H1 (cell line): ENCODE data around the gene UBR3.

Experiments used
- CTCF ChIP-seq, 3 experiments: IDR thresholded peaks; 1 replicate in 2 of 3; 2 replicates in 1 of 3; pipeline versions ENCODE4 v1.5.1 to v1.6.1; 2011; ENCODE audit warnings: low read length in 3 of 3, mild to moderate bottlenecking in 3 of 3, inconsistent platforms in 2 of 3, low read depth in 1 of 3, moderate library complexity in 1 of 3; ENCODE audit not compliant: insufficient read depth in 1 of 3; ENCODE audit errors: control extremely low read depth in 1 of 3
- EZH2 ChIP-seq: fragments of 200-600 bp; sonication (generic); IDR thresholded peaks from 2 replicates; pipeline ENCODE4 v1.7.1; 2012; ENCODE audit warnings: low read depth, mild to moderate bottlenecking, moderate library complexity, low read length, inconsistent platforms; ENCODE audit not compliant: severe bottlenecking
- HDAC2 ChIP-seq, 2 experiments: fragments of 300-600 bp in 1 of 2; sonication (generic) in 1 of 2; IDR thresholded peaks; 2 replicates each; pipeline ENCODE4 v1.6.1; 2011 to 2012; ENCODE audit warnings: low read depth in 2 of 2, low read length in 2 of 2, mild to moderate bottlenecking in 2 of 2, moderate library complexity in 2 of 2, borderline replicate concordance in 1 of 2, inconsistent platforms in 1 of 2
- JUN ChIP-seq: IDR thresholded peaks from 2 replicates; pipeline ENCODE4 v1.6.1; 2011; ENCODE audit warnings: low read depth, mild to moderate bottlenecking, improper control_type of control experiment, low read length
- MAX ChIP-seq: IDR thresholded peaks from 2 replicates; pipeline ENCODE4 v1.6.1; 2012; ENCODE audit warnings: inconsistent platforms
- POLR2A ChIP-seq, 2 experiments: IDR thresholded peaks; 1 replicate in 1 of 2; 2 replicates in 1 of 2; pipeline ENCODE4 v1.6.1; 2011; ENCODE audit warnings: low read depth in 2 of 2, low read length in 2 of 2, mild to moderate bottlenecking in 2 of 2; ENCODE audit errors: control extremely low read depth in 1 of 2
- POLR2AphosphoS5 ChIP-seq: IDR thresholded peaks from 2 replicates; pipeline ENCODE4 v1.6.1; 2011; ENCODE audit warnings: low read depth, low read length
- SUZ12 ChIP-seq: fragments of 200-600 bp; sonication (generic); IDR thresholded peaks from 2 replicates; pipeline ENCODE4 v1.6.1; 2012; ENCODE audit warnings: mild to moderate bottlenecking, inconsistent platforms, low read length, moderate library complexity, mixed read lengths
- TEAD4 ChIP-seq: IDR thresholded peaks from 2 replicates; pipeline ENCODE4 v1.6.1; 2012; ENCODE audit warnings: low read depth, low read length, inconsistent platforms, mixed read lengths

- TF ChIP-seq CTCF (IDR thresholded peaks at IDR 0.05; ENCODE audit: control extremely low read depth in 1 of 3, insufficient read depth in 1 of 3, low read depth in 1 of 3, low read length in 3 of 3): no peak
- TF ChIP-seq MAX: no peak
- TF ChIP-seq POLR2A (IDR thresholded peaks at IDR 0.05; ENCODE audit: control extremely low read depth in 1 of 2, low read depth in 2 of 2, low read length in 2 of 2): no peak
- TF ChIP-seq POLR2AphosphoS5: no peak
- no peak for TF ChIP-seq EZH2
- TF ChIP-seq JUN: no peak
- no peak for TF ChIP-seq TEAD4
- TF ChIP-seq SUZ12: no peak
- TF ChIP-seq HDAC2 (IDR thresholded peaks at IDR 0.05; ENCODE audit: borderline replicate concordance in 1 of 2, low read depth in 2 of 2, low read length in 2 of 2): 0 out of 4 replicates have a peak, but pooled peaks of 1 of the 2 experiments have one; percentile 12
Observed at GRCh38 chr2:170077830-170078569, 250.7 kb downstream of the UBR3 start.
